ENCODE data around the gene MOGAT2.

The MOGAT2 gene

GRCh38 chr11:75781831-75782230, 64.2 kb downstream of the MOGAT2 start:
- no peak for DNase-seq
